Islet precursor cell (in vitro differentiated cells): ENCODE results near the gene RIC3.

Experiments used
- DNase-seq: peaks from one replicate; pipeline ENCODE4 v3.0.0-alpha.2; 2018

The RIC3 gene

GRCh38 chr11:8086001-8086479 is 82.8 kb downstream of the RIC3 start:
- no peak for DNase-seq

DNA sequence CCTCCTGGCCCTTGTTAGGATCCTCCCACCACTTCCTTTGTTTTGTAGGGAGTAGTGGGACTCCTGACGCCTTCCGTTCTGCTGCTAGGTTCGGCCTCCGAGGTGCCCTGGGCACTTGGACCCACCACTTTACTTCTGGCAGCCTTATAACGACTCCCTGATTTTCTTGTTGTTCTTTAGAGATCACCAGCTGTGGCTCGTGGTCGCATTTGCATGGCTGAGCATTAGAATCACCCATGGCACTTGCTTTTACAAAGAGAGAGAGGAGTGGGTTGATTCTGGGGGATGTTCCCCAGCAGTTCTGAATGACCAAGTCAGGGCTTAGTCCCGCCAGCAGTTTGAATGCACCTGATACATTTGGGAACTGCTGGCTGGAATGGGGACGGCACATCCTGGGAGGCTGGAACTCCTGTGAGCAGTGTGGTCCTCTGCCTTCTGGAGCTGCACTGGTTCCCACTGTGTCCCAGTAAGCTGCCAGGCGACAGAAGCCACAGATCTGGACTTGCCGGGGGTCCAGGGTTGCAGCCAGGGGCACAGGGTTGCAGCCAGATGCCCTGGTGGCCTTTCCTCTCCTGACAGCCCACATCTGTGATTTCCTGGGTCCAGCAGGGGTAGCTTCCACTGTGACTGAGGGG is 83.7 kb downstream of the RIC3 start:
- no peak for DNase-seq

DNA sequence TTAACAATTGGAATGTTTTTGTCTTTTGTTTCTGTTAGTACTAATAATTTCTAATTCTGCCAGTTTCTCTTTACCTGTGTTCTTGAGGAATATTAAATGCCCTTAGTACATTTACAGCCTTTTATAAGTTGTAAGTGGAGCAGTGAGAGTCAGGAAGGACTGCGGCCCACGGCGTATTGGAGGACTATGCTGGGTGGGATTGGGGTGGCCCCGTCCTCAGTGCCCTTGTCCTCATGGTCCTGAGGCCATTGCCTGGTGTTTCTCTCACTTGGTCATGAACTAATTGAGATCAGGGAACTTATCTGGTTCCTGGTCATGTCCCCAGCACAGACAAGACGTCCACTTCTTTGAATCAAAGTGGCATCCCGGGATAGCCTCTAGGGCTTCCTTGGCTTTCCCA is 84.5 kb downstream of the RIC3 start:
- no peak for DNase-seq

- no peak for DNase-seq
Observed at GRCh38 chr11:8083871-8084281, 84.9 kb downstream of the RIC3 start.

DNA sequence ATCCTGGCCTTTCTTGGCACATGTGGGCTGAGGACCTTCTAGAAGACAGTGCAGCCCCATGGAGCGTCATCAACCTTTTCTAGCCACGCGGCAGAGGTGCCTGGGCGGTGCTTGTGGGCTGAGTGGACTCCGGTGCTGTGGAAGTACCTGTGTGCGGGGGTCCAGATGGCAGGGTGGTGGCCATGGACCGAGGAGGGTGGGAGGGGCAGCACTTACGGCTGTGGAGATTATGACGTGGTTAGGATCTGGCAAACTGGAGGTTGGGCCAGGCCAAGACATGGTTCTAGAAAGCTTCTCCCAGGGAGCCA is 85.8 kb downstream of the RIC3 start:
- no peak for DNase-seq

GRCh38 chr11:8082391-8083087 is 86.3 kb downstream of the RIC3 start:
- no peak for DNase-seq

DNA sequence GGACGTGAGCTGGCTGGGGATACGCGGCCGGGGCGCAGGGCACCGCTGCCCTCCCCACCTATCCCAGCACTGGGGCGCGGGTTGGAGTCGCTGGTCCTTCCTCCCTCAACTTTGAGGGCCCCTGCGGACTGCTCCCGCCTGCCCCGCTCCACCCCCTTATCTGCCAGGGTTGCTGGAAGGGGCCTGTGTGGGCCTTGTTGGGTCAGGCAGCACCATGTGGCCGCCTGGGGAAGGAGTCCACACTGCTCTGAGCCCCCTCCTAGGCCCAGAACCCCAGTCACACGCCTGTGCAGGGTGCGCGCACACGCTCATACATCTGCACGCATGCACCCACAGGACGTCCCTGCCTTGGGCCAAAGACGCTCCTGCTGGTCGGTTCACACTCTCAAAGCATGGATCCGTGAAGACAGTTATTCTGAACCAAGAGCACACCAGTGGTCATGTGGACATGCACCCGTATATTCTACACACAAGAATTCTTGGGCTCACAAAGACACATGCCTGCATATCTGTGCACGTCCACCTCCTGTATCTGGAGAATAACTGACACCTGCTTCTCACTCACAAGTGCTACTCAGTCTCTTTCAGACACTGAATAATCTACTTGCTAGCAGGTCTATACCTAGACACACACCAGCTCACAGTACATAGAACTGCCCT is 87.1 kb downstream of the RIC3 start:
- DNase-seq = no peak

DNA sequence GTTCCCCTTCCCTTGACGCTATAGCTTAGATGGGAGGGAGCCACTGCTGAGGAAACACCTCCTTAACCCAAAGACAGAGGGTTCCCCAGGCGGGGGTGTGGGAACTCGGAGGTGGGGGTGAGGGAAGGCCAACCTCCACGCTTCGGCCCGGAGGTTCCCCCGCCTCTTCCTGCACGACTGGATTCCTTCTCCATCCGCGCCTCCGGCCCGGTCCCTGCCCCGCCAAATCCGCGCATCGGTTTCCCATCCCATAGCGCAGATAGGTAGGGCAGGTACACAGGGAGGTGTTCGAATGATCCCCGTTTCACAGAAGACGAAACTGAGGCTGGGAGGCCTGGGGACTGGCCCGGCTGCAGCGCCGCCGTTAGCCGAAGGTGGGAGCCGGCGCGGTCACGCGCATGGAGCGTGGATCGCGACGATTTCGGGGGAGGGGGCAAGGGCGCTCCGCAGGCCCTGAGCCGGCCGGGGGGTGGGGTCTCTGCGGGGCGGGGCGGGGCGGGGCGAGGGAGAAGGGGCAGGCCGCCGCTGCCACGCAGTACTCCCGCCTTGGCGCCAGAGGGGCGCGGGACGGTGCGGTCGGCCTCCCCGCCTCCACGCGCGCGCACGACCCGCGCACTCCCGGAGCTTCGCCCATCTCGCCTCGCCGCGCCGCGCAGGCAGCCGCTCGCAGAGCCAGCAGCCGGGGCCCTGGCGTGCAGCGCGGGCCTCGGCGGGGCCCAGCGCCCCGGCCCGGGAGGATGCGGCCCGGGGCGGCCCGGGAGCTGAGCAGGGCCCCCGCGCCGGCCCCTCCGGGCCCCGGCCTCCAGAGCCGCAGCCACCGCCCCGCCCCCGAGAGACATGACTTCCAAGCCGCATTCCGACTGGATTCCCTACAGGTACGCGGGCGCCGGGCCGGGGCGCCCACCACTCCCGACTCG is 87.9 kb downstream of the RIC3 start, which contains the start of gene TUB:
Gene TUB (plus strand): TSS at position 538 of the 917 bp plus-strand sequence. CDS start 300 bp downstream, at position 838.
- DNase-seq = peak; percentile 77

- no peak for DNase-seq
Observed at GRCh38 chr11:8080069-8080670, 88.7 kb downstream of the RIC3 start.

GRCh38 chr11:8079111-8079675 is 89.6 kb downstream of the RIC3 start:
- DNase-seq = no peak

DNA sequence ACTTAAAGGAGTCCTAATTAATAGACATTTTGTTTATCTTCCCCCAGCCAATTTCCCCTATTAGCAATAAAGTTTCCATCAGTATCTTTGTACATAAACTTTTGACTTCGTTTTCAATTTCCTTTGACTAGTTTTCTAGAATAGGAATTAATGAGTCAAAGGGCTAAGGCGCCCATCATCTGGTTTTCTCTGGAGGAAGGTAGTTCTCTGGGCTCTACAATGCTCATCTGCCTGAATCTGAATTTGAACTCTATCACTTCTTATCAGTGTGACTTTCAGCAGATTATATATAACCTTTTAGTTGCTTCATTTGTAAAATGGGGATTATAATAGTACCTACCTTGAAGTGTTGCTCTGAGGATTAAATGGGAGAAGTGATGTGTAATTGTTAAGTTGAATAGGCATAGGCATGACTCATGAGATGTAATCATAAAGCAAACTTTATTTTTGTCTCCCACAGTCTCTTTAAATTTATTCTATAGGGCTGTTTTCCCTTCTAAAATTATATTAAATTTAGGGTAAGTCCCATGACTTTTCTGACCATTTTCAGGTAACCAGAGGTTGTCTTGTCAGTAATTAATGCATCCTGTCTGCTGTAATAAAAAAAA is 93.6 kb downstream of the RIC3 start:
- DNase-seq = no peak

DNA sequence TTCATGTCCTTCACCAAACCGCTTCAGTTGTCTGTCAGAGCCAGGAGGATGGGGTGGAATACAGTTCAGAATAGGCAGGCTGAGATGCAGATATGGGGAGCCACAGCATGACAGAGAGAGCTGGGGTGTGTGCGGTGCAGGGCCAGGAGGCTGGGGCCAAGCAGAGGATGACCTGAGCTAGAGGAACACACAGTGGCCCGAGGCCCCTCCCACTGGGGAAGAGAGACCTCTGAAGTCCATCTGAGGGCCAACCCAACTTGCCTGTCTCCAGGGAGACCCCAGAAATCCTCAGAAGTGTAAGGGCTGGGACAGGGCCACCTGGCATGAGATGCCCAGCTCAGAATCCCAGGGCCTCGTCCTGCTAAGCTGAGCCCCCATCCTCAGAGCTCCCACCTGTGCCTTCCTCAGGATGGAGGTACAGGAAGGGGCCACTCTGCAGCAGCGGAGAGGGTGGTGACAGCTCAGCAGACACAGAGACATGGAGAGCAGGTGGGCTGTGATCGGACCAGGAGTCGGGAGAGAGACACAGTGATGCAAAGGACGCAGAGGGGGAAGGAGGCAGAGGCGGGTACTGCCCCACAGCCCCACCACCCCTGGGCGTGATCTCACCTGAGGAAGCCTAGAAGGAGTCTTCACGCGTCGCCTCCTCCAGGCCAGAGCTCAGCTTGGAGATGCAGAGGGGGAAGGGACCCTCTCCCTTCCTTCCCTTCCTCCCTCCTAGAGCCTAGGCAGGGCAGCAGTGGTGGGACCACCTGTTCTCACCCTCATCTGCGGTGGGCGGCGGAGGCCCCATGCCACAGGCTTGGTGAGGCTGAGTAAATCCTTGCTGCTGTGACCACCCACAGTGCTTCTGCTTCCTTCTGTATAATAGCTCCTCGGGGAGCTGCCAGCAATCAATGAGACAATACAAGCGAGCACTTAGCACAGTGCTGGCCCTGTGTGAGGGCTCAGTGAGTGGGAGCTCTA is 96.9 kb downstream of the RIC3 start:
- peak; percentile 52 for DNase-seq

GRCh38 chr11:8070417-8071115 is 98.3 kb downstream of the RIC3 start:
- peak; percentile 43 for DNase-seq

- no peak for DNase-seq
Observed at GRCh38 chr11:8069771-8070170, 99.1 kb downstream of the RIC3 start.

DNA sequence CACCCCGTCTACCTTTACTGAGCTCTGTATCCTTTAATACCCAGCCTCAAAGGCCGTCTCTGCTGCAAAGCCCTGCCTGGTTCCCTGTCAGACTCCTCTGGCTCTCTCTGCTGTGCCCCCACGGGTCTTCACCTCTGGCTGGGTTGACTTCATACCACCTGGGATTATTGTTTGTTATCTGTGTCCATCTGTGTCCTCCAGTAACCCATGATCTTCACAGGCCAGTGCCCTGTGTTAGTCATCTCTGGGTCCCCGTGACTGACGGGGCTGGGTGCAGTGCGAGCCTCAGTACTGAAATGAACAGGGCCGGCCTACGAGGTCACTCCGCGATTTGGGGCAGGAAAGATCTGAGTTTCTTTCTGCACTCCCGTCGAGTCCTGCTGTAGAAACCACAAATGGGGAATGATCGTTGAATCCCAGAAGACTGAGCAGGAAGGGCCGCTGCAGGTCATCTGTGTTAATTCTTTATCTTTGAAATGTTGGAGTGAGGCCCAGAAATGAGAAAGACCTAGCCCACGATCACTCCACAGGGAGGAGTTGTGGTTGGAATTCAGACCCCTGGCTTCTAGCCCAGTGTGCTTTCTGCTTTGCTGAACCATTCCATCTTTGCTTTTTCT is 100.1 kb downstream of the RIC3 start:
- peak; percentile 53 for DNase-seq

DNA sequence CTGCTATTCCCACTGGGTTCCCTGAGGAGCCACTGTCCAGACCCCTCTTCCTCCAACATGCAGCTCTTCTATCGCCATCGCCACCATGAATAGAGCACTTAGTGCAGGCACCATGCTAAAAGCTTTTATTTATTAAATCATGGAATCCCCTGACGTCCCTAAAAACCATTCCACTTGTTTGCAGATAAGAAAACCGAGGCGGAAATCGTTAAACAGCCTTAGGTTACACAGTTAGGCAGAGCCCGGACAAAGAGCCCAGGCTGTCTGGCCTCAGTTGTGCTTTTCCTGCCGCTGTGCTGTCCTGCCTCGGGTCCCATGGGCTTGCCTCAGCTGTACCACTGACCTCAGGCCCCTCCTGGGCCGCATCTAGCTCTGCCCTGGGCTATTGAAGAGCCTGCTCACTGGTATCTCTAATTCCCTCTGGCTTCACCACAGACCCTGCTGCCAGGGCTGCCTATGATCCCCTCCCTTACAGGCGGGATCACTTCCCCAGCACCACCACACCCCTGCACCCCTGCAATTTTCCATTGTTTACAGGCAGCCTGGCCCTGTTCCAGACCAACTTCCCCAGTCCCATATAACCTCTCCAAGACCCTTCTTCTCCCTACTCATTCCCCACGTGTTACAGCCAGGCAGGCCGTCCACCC is 100.8 kb downstream of the RIC3 start:
- DNase-seq = no peak

DNA sequence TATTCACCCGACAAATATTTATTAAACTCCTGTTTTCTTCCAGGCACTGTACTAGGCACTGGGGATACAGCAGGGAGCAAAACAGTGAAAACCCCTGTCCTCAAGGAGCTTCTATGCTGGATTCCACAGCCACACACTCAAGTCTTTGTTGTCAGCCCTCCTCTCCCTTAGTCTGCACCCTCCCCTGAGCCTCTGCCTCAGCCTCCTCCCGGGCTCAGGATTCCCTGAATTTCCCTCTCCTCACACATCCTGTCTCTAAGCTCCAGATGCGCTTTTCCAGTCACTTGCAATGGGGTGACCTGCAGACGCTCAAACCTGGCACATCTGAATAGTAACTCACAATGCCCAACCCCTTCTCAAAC is 101.3 kb downstream of the RIC3 start:
- DNase-seq = no peak

DNA sequence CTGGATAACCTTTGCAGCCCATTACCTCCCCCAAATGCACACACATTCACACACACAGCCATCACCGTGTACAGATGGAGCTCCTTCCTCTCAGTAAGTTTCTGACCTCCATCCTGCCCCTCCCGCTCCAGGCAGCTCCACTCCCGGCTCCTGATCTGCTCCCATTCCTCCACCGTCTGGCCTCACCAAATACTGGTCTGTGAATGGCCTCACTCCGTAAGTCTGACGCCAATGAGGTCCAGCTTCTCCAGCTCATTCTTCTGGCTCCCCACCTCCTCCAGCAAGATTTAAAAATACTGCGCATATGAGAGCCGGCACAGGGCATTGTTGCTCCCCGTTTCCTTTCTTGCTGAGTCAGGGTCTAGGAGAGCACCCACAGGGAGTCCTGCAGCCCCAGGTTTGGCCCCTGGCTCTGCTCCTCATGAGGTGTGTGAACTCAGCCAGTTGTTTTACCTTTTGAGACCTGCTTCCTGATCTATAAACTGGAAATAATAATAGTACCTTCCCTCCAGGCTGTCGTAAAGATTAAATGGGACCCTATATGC is 101.8 kb downstream of the RIC3 start:
- DNase-seq = peak; percentile 43
